GM12878 (cell line): ENCODE results near the gene MYOC. TPM values are rescaled to one million over a fixed set of nuclear protein-coding genes. Genes with fewer than 3 reads are reported as not detected.
A peak's percentile ranks its signal among the peaks of the same experiment; 100 is the strongest.

ENCODE experiments used
- ATAC-seq: fragments of 200-7000 bp; cut with Tn5 transposase; 3 replicates; pipeline ENCODE4 v1.9.1; 2020; ENCODE audit warnings: mild to moderate bottlenecking, moderate library complexity
- BruUV-seq: library from RNA; stranded (reverse); fragments of 400-500 nt; replicated peaks from 2 replicates; lab custom pipeline; 2021; lab: Mats Ljungman, UMichigan
- CTCF ChIA-PET: fragments of 300-600 bp; sonication (Branson Sonifier 250); formaldehyde crosslinking; extraction: SDS; loops from one replicate; lab custom pipeline; 2021; ENCODE audit warnings: inconsistent platforms; lab: Yijun Ruan, JAX
- POLR2A ChIA-PET: fragments of 350-600 bp; formaldehyde crosslinking; extraction: SDS; loops from one replicate; lab custom pipeline; 2021; ENCODE audit warnings: inconsistent platforms; lab: Charles Lee
- RAD21 ChIA-PET: fragments of 300-600 bp; sonication (Branson Sonifier 250); formaldehyde crosslinking; loops from one replicate; lab custom pipeline; 2023; ENCODE audit warnings: antibody characterized with exemption; ENCODE audit not compliant: unreplicated experiment; lab: Charles Lee
- SMC1A ChIA-PET: fragments of 300-600 bp; sonication (Branson Sonifier 250); formaldehyde crosslinking; loops from one replicate; lab custom pipeline; 2023; ENCODE audit not compliant: unreplicated experiment, uncharacterized antibody; lab: Charles Lee
- DNase-seq: peaks from one replicate; pipeline ENCODE4 v3.0.0-alpha.2; 2011; ENCODE audit warnings: low read depth, low spot score
- FAIRE-seq: peaks from 3 replicates; lab custom pipeline; 2011; peaks lifted over from hg19 to GRCh38; lab: Jason Lieb, UNC
- H2AFZ ChIP-seq: 2 replicates; pipeline ENCODE4 v1.6.0; 2011; ENCODE audit warnings: low read depth, low read length, control low read depth; ENCODE audit not compliant: control insufficient read depth
- H3K27ac ChIP-seq: 2 replicates; pipeline ENCODE4 v1.5.1; 2011; ENCODE audit warnings: control low read depth; ENCODE audit not compliant: control insufficient read depth, insufficient read depth
- H3K27me3 ChIP-seq, 2 experiments: replicated peaks in 1 of 2; 2 replicates each; pipeline versions ENCODE4 v1.6.0 to v1.6.1; 2011; ENCODE audit warnings: low read length in 1 of 2; ENCODE audit not compliant: control insufficient read depth in 2 of 2, insufficient read depth in 2 of 2
- H3K36me3 ChIP-seq, 2 experiments: 2 replicates each; pipeline ENCODE4 v1.5.1; 2011; ENCODE audit warnings: low read length in 1 of 2; ENCODE audit not compliant: control insufficient read depth in 2 of 2, insufficient read depth in 2 of 2
- H3K4me1 ChIP-seq: 2 replicates; pipeline ENCODE4 v1.6.1; 2011; ENCODE audit warnings: mild to moderate bottlenecking, low read length, moderate library complexity, mixed read lengths; ENCODE audit not compliant: control insufficient read depth, insufficient read depth
- H3K4me2 ChIP-seq: 2 replicates; pipeline ENCODE4 v1.6.0; 2011; ENCODE audit warnings: control low read depth; ENCODE audit not compliant: control insufficient read depth, insufficient read depth
- H3K4me3 ChIP-seq: fragments of 200-600 bp; sonication (generic); 2 replicates; pipeline ENCODE4 v1.5.1; 2016
- H3K79me2 ChIP-seq: 2 replicates; pipeline ENCODE4 v1.6.0; 2011; ENCODE audit warnings: low read length; ENCODE audit not compliant: control insufficient read depth, insufficient read depth
- H3K9ac ChIP-seq: 2 replicates; pipeline ENCODE4 v1.8.0; 2011; ENCODE audit warnings: low read length, control low read depth, mixed read lengths; ENCODE audit not compliant: control insufficient read depth, insufficient read depth
- H3K9me3 ChIP-seq: replicated peaks from 3 replicates; pipeline ENCODE4 v1.5.1; 2011; ENCODE audit warnings: mild to moderate bottlenecking, low read length; ENCODE audit not compliant: control insufficient read depth, insufficient read depth
- H4K20me1 ChIP-seq: 2 replicates; pipeline ENCODE4 v1.6.0; 2011; ENCODE audit not compliant: control insufficient read depth, insufficient read depth
- CTCF ChIP-seq, 3 experiments: IDR thresholded peaks in 2 of 3; conservative IDR thresholded peaks in 1 of 3; 2 replicates each; pipeline ENCODE4 v1.5.1; 2011; ENCODE audit warnings: low read depth in 3 of 3, low read length in 3 of 3, mild to moderate bottlenecking in 3 of 3, control low read depth in 2 of 3, moderate library complexity in 2 of 3, inconsistent platforms in 1 of 3, mixed read lengths in 1 of 3; ENCODE audit not compliant: control insufficient read depth in 2 of 3, insufficient read depth in 1 of 3; ENCODE audit errors: extremely low read depth in 1 of 3
- IKZF1 ChIP-seq: fragments of 450-650 bp; conservative IDR thresholded peaks from 2 replicates; pipeline ENCODE4 v1.6.1; 2017; ENCODE audit warnings: antibody characterized with exemption, mild to moderate bottlenecking
- NBN ChIP-seq: fragments of 450-650 bp; IDR thresholded peaks from 2 replicates; pipeline ENCODE4 v1.6.1; 2016
- RAD21 ChIP-seq: IDR thresholded peaks from 2 replicates; pipeline ENCODE4 v1.6.1; 2011; ENCODE audit warnings: mild to moderate bottlenecking, low read depth, low read length, moderate library complexity; ENCODE audit not compliant: insufficient read depth
- SMC3 ChIP-seq: IDR thresholded peaks from 2 replicates; pipeline ENCODE4 v1.6.1; 2011; ENCODE audit warnings: low read length, improper control_type of control experiment, borderline replicate concordance
- SRF ChIP-seq, 2 experiments: IDR thresholded peaks; 2 replicates each; pipeline ENCODE4 v1.6.1; 2011; ENCODE audit warnings: low read depth in 2 of 2, low read length in 2 of 2, mild to moderate bottlenecking in 1 of 2, moderate library complexity in 1 of 2
- USF2 ChIP-seq: IDR thresholded peaks from 2 replicates; pipeline ENCODE4 v1.6.1; 2011; ENCODE audit warnings: low read depth, low read length, improper control_type of control experiment, borderline replicate concordance
- YY1 ChIP-seq: IDR thresholded peaks from 2 replicates; pipeline ENCODE4 v1.6.1; 2011; ENCODE audit warnings: low read depth, mild to moderate bottlenecking, low read length
- WGBS: methylation state at CpG from one replicate; pipeline ENCODE4 v1.1.6; 2016; ENCODE audit warnings: low lambda C conversion rate; ENCODE audit not compliant: insufficient replicate concordance, insufficient coverage; ENCODE audit errors: missing lambda C conversion rate; 5-methylcytosine and 5-hydroxymethylcytosine counted together
- in situ Hi-C: fragments of 300-500 bp; cut with MboI; formaldehyde crosslinking; loops from 9 replicates; pipeline ENCODE4 v1.14.3; 2018; ENCODE audit warnings: mixed read lengths
- intact Hi-C: fragments of 100-400 bp; cut with micrococcal nuclease; formaldehyde crosslinking; loops from one replicate; pipeline ENCODE4 v1.14.2; 2022; ENCODE audit not compliant: unreplicated experiment
- polyA plus RNA-seq, 11 experiments: library from polyadenylated mRNA; depleted of rRNA in 4 of 11; unstranded in 6 of 11; stranded (reverse) in 5 of 11; fragments of >200 nt; fragmentation: Nextera tagmentation in 4 of 11; fragmentation: Illumina TruSeq in 1 of 11; extraction: Ambion mirVana in 4 of 11; extraction: Trizol in 1 of 11; gene quantifications; 1 replicate in 1 of 11; 2 replicates in 10 of 11; pipeline versions ENCODE4 v1.2.1 to v1.2.3, GENCODE V29; 2011 to 2016; ENCODE audit warnings: inconsistent platforms in 2 of 11, missing spikeins in 2 of 11, low read depth in 1 of 11
- total RNA-seq, 4 experiments: library from RNA; depleted of rRNA in 3 of 4; stranded (reverse); fragments of >200 nt in 3 of 4; fragmentation: Illumina TruSeq in 1 of 4; extraction: Trizol in 1 of 4; gene quantifications; 2 replicates each; pipeline versions ENCODE4 v1.2.1 to v1.2.3, GENCODE V29; 2013 to 2021

MYOC gene
- total and polyA plus RNA-seq, 10 of the 15 experiments (the other 5 are each of a cell fraction or from before 2014, with no cell fraction given) = not detected

DNA sequence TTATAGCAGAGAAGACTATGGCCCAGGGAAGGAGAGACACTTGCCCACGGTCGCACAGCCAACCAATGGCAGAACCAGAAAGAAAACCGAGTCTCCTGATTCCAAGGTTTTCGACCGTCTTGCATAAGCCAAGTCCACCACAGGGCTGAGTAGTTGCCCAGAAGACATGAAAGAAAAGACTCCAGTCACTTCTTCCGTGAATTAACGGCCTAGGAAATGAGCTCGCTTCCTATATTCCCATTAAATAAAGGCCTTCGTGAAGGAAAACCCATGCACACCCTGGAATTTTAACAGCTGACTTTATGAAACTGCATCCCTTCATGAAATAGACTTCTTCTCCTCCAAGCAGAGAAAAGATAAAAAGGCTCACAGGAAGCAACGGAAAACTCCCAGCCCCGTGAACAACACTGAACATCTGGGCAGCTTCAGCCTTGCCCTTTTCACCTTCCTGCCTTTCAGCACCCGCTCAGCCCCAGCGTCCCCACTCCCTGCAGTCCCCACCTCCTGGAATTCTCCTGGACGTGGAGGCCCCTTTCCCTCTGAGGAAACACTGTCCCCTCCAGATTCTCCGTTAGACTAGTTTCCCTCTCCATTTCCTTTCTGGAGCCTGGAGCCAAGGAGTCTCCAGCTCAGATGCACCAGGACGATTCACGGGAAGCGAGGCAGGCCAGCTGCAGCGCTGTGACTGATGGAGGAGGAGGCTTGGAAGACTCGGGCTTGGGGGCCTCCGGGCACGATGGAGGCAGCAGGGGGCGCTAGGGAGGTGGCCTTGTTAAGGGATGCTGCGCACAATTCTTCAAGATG lies 2.7 kb upstream of the MYOC start:
- no peaks in the 10 kb centered on the region for H4K20me1 ChIP-seq
- H2AFZ ChIP-seq = peak overlapping the region; percentile 62; the same call in 1 of the 2 replicates
- in situ Hi-C loops (no loop called here), intact Hi-C loops (loop anchor here (1.0 to 2.0 kb wide), 2 partner anchors 61 to 330 kb away; no protein-coding TSS in a partner anchor)
- H3K9me3 ChIP-seq = no peaks in the 10 kb centered on the region
- DNase-seq (no peak), FAIRE-seq (peak; percentile 59), ATAC-seq (peak; percentile 97)
- ChIA-PET CTCF (interaction anchor here (0.6 to 7.3 kb wide), 35 partner anchors 9 to 342 kb away, joined by 3 to 68 read pairs (median 4); partner anchors contain the start of gene VAMP4), RAD21 (interaction anchor here (0.7 to 3.9 kb wide), 10 partner anchors 11 to 327 kb away, joined by 3 to 19 read pairs (median 4); partner anchors contain the start of gene METTL13), POLR2A (interaction anchor here (0.8 to 1.2 kb wide), 2 partner anchors 10 to 21 kb away, joined by 3 to 8 read pairs; no protein-coding TSS in a partner anchor), SMC1A (interaction anchor here (0.7 to 4.2 kb wide), 15 partner anchors 10 to 1012 kb away, joined by 3 to 32 read pairs (median 3); partner anchors contain the start of gene VAMP4)
- H3K9ac ChIP-seq = no peak overlapping the region
- peaks cover 0 to 3% of the 10 kb centered on the region in 2 experiments; a peak in 1 of 4 replicates for H3K27me3 ChIP-seq
- no peaks in the 10 kb centered on the region for H3K4me1 ChIP-seq
- H3K79me2 ChIP-seq = no peaks in the 10 kb centered on the region
- H3K4me3 ChIP-seq = no peak overlapping the region
- no peaks in the 10 kb centered on the region for H3K36me3 ChIP-seq
- TF ChIP-seq RAD21 = peak; percentile 62
- TF ChIP-seq SMC3 = peak; percentile 53; the same call in 1 of the 2 replicates
- no peak for TF ChIP-seq SRF (IDR thresholded peaks at IDR 0.05; ENCODE audit: low read depth in 2 of 2, low read length in 2 of 2)
- peak; percentile 62 to 89 (median 86) for TF ChIP-seq CTCF (IDR thresholded peaks at IDR 0.05 in 2 of 3, conservative IDR thresholded peaks at IDR 0.05 in 1 of 3; ENCODE audit: control insufficient read depth in 2 of 3, extremely low read depth in 1 of 3, insufficient read depth in 1 of 3, low read depth in 3 of 3, low read length in 3 of 3)
- 0 out of 2 replicates have a peak, but pooled peaks have one; percentile 30 for TF ChIP-seq NBN
- no peak for TF ChIP-seq USF2
- TF ChIP-seq YY1 = peak; percentile 85
- TF ChIP-seq IKZF1 = peak; percentile 35; the same call in 1 of the 2 replicates
- H3K27ac ChIP-seq = no peak overlapping the region
- peak overlapping the region; percentile 50; the same call in 1 of the 2 replicates for H3K4me2 ChIP-seq
- no TSS peak for BruUV-seq
- WGBS = 21% methylated on average over 24 of the region's 24 CpGs
